Activated CD8-positive, alpha-beta memory T cell treated with anti-CD3 and anti-CD28 coated beads, Interleukin-2, amount 50 U/mL, for 1 hour (primary cell): ENCODE measurements around the gene SH2D3C.
"Not testable (repeated sequence)": the region's sequence is repeated elsewhere in the genome, so short reads cannot be mapped to it uniquely, and the experiment has no call there.

Experiments
- DNase-seq: peaks from one replicate; pipeline ENCODE4 v3.0.0-alpha.2; 2020; ENCODE audit errors: extremely low read depth

SH2D3C gene

DNA sequence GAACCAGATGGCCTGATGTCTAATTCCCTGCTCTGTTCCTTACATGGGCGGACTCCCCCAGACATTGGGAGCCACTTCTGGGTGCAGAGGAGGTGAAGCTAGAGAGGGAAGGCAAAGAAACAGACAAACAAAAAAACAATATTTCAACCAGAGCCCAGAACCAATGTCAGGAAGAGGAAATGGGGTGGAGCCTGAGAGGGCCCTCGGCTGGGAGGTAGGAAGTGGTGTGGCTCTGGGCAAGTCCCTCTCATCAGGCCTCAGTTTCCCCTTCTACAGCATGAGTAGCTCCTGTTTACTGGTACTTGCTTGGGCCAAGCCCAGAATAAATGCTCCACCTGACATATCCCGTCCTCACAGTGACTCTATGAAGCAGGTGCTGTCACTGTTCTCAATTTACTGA is 11.1 kb downstream of the SH2D3C start:
- no peak for DNase-seq

GRCh38 chr9:127765418-127765817 is 13.0 kb downstream of the SH2D3C start:
- no peak for DNase-seq

GRCh38 chr9:127763918-127764384 is 14.5 kb downstream of the SH2D3C start:
- no peak for DNase-seq

GRCh38 chr9:127762111-127762676 is 16.3 kb downstream of the SH2D3C start:
- DNase-seq = no peak

DNA sequence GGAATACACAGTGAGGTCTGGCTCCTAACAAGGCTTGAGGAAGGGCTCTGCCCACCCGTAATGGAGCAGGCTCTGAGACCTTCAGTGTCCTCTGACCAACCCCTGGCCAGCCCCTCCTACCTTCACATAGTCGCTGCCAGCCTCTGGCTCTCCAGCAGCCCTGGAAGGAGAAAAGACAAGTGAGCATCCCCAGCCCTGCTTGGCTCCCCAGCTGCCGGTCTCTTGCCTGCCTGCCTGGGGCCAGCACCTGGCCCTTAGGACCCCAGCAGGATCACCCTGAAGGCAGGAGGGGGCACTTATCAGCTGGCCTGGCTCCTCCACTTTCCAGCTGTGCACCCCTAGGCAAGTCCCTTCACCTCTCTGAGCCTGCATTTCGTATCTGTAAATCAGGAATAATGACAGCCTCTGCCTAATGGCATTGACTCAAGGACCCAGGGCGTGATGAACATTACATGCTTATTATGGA is 16.9 kb downstream of the SH2D3C start:
- no peak for DNase-seq

DNA sequence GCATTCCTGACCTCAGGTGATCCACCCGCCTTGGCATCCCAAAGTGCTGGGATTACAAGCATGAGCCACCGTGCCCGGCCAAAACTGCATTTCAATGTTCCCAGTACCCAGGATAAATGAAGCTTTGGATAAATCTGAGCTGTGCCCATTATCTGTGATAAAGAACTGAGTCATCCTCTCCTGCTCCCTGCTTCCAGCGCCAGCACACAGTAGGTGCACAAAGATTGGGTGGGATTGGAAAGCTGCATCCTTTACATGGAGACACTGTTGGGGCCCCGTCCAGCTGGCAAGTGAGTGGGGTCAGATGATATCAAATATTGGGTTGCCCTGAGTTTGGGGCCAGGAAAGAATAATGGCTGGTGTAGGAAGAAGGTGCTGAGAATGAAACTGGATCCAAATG is 17.4 kb downstream of the SH2D3C start:
- no peak for DNase-seq

DNA sequence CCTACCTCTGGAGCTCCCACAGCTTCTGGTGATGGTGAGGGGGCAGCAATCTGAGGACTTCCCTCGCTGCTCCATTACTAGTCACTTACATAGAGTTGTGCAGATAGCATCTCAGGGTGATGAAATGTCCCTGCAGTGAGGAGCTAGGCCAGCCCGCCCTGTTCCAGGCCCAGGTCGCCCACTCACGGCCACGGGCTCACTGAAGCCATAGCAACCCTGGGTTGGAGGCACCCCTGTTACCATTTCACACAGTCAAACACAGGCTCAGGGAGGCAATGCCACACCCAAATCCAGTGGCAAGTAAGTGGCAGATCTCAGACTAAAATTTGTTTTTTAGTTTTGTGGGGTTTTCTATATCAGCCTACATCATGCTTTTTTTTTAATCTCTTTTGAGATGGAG is 19.6 kb downstream of the SH2D3C start:
- no peak for DNase-seq

- not testable (repeated sequence) for DNase-seq
Observed at GRCh38 chr9:127756776-127757175, 21.7 kb downstream of the SH2D3C start.

DNA sequence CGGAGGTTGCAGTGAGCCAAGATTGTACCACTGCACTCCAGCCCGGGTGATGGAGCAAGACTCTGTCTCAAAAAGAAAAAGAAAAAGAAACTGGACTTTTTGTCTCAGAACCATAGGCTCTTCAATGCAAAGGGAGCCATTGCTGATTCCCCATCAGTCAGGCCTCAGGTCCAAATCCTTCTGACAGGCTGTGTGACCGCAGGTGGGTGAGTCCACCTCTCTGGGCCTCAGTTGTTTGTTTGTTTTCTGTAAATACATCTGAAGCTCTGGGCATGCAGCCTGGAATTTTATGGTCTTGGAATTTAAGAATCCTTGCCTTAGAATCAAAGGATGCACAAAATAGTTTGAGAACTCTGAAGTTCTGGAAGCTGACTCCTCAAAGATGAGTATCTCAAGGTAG is 22.2 kb downstream of the SH2D3C start:
- DNase-seq = no peak

DNA sequence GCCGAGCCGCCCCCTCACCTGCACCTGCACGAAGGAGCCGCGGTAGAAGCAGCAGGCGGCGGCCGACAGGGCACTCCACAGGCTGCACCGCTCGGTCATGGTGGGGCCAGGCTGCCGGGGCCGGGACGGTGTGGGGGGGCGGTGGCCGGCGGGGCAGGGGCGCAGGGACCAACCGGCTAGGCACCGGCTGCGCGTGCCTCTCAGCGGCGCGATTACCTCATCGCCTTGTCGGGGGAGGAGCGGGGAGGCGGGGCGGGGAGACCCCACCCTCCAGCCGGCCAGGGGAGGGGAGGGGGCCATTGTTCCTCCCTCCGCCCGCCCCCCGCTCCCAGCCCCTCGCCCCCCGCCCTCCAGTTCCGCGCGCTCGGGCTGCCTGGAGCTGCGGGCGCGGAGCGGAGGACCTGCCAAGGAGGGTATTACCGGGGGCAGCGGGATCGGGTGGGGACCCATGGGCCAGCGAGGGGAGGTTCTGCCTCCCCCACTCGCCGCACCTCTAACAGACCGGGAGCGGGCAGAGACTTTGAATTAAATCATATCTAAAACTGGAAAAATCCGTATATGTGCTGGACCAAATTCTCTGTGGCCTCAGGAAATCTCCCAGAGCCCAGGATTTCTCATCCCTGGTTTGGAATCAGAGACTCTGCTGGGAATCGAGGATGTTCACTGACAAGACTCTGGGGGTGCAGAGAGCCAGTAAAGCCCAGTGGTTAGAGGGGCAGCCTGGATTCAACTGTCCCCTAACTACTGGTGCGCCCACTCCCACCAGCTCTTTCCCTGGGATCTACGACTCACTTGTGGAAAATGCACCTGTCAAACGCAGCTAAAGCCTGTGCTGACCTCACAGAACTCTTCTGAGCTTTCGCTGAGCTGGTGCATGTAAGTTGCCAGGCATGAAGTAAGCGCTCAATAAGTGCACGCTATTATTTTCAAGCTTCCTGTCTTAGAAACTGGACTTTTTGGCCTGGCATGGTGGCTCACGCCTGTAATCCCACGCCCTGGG is 23.1 kb downstream of the SH2D3C start:
- no peak for DNase-seq

- no peak for DNase-seq
Observed at GRCh38 chr9:127754099-127755060, 24.1 kb downstream of the SH2D3C start.

DNA sequence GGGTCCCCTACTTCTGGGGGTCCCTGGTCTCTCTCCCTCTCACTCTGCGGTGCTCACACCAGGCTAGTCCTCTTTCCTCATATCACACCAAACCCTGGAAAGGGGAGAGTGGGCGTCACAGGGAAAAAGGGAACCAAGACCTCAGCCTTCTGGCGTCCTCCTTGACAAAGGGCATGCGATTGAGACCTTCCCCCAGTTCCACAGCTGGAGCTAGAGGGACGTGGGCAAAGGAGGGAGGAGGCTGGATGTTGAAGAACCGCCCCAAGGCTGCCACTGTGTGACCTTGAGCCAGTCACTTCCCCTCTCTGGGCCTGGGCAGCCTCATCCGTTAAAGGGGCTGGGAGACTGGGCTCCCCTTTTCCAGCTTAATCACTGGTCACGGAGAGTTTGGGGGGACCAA is 24.8 kb downstream of the SH2D3C start:
- DNase-seq = no peak

DNA sequence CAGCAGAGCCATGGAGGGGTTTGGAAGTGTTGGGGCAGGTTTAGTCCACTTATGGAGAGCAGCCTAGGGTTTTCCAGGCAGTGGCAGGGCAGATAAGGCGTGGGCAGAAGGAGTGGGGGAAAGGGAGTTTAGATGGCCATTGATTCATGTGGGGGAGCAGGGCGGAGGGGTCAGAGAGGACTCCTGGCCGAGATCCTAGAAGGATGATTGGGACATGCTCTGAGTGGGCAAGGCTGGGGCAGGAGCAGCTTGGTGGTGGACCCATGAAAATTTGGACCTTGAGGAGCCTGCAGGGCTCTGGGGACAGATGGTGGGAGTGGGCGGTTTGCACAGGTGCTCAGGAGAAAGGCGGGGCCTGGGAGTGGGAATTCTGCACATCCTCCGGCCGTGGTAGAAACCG is 25.3 kb downstream of the SH2D3C start:
- no peak for DNase-seq

GRCh38 chr9:127751269-127752054 is 27.0 kb downstream of the SH2D3C start:
- DNase-seq = no peak

DNA sequence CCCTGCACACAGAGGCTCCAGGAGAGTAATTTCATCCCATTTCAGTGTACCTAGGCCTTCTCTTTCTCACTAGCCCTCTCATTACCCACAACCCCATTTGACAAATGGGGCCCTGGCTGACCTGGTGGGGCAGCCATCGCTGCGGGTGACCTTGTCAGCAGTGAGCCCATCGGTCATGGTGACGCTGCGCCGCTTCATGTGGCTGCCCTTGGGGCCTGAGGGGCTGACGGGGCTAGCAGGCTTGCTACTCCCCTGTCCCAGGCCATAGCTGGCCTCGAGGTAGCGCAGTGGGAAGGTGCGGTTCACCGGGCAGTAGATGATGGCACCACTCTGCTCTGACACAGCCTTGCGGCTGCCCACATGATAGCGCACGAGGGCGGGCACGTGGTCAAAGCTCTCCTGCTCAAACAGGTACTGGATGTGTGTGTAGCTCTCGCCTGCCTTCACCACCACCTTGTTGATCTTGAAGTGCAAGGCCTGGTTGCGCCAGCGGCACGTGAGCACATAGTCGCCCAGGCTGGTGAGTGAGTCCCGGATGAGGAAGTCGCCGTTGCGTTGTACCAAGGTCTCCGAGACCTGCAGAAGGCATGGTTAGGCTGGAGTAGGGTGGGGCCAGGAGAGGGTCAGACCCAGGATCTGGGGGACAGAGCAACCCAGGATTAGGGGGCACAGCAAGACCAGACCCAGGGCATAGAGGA is 29.2 kb downstream of the SH2D3C start:
- no peak for DNase-seq

GRCh38 chr9:127746959-127747569 is 31.4 kb downstream of the SH2D3C start:
- DNase-seq = no peak

- DNase-seq = no peak
Observed at GRCh38 chr9:127744398-127745110, 33.9 kb downstream of the SH2D3C start.

- DNase-seq = no peak
Observed at GRCh38 chr9:127742435-127743088, 35.9 kb downstream of the SH2D3C start.
